ENCODE measurements around the gene NT5E.

- TF ChIP-seq EZH2phosphoT487 (IDR thresholded peaks at IDR 0.05; ENCODE audit: borderline replicate concordance, low read length) = no peak
- no peak for TF ChIP-seq CTCF (IDR thresholded peaks at IDR 0.05; ENCODE audit: low read depth, low read length, poor library complexity, severe bottlenecking)
These were observed 34.0 kb downstream of the NT5E start for GRCh38 chr6:85483846-85484245.
